HG03196 (cell line): ENCODE measurements around the gene FLT4.

Source experiments
- ATAC-seq: cut with Tn5 transposase; IDR thresholded peaks from one replicate; pipeline ENCODE4 v1.9.1; 2021; ENCODE audit not compliant: unreplicated experiment

The FLT4 gene

DNA sequence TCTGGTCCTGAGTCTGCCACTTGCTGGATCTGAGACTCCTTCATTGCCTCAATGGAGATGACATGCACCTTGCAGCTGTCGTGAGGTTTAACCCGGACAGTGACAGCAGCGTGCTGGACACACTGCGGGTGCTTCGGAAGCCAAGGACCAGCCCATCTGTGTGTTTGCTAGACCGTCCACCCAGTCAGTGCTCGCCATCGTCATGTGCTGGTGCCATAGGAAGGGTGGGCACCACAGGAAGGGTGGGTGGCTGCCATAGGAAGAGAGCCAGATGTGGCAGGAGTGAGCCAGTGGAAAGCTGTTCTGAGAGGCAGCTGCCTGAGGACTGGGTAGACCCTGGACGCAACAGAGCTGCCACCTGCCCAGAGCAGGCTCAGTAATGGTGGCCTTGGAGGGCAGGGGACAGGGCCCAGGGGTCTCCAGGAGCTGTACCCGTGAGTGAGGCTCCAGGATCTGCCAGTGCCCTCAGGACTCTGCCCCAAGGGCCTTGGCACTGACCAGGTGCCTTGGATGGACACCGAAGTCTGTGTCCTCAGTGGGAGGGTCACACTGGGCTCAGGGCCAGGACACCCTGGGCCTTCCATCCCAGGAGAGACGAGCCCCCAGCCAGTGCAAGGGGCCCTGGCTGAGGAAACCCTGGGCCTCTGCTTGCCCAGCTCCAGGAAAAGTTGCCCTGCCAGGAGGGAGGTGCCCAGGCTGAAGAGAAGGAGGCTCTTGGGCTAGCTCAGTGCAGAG lies 21.8 kb downstream of the FLT4 start:
- ATAC-seq = no peak

DNA sequence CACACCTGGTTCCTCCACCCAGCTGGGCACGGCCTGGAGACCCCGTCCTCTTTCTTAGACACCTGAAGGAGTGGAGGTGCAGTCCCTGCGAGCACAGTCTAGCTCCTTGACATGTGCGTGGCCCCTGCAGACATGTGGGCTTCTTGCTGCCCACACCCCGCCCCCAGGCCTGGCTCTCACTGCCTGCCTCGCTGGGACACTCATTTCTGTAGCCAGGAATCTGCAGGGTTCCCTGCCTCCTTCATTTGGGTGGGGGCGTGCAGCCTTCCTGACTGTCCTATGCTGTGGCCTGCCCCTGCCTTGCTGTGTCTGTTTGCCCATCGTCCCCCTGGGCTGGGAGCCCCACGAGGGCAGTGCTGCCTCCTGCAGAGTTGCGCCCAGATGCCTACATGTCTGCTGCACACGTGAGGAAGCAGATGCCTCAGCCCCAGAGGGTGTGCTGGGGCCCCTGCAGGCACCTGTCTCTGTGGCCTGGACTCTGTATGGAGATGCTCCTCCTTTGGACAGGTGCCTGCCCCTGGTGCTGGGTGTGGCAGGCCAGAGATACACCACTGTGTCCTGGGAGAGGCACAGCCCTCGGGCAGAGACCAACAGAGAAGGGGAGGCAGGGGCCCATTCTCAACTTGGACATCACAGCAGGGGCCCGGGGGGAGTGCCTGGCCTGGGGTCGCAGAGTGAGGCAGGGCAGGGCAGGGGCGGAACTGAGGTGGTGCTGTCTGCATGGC lies 22.6 kb downstream of the FLT4 start:
- no peak for ATAC-seq

DNA sequence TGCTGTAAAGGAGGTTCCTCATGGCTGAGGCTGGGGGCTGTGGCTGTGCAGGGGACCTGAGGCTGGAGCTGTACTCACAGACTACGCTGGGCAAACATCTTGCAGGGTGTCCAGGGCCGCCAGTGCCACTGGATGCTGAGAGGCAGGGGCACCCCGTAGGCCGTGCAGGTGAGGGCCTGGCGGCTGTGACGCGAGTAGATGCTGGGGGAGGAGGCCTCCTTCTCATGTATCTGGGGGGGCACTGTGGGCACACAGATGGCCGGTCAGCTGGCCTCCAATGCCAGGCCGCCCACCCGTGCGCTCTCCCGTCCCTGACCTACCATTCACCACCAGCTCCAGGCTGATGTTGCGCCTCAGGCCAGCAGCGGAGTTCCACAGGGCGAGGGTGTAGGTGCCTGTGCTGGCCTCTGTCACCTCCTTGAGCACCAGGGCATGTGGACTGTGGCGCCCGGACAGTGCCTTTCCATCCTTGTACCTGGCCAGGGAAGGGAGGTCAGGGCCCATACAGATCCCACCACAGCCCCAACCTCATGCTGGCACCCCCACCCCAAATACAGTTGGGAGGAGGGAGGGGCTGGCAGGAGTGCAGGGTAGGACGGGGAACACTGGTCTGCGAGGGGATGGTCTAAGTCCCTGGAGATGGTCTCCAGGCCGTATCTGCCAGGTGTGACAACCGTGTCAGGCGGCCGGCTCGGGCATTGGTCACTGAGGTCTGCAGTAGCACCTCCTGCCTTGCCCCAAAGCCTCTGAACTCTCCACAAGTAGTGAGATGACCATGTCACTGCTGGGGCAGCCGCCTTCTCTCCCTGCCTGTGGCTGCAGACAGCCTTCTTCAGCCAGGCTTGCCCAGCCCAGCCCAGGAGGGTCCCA lies 23.4 kb downstream of the FLT4 start:
- no peak for ATAC-seq

DNA sequence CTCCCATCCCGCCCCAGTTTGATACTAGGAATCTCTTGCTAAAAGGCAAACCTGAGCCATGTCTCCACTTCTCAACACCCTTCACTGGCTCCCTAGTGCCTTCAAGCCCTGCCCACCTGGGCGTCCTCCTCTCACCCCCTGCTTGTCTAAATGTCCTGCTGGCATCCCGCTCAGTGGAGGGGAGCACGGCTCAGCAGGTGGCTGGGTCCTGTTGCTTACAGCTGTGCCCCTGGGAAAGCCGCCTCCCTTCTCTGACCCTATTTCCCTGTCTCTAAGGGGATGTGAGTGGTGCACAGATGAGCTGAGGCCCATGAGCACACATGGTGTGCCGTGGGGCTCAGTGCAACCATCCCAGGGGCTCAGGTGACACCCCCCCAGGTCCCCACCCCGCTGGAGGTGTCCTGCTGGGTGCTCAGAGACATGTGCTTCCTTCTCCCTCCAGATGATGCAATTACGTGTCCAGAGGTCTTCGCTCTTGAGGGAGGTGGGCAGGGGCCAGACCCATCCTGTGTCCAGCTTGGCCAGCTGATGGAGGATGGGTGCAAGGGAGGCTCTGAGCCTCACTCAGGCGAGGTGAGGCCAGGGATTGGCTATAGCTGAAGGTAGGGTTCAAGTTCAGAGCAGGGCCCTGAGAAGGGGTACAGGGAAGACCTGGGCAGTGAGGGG lies 24.1 kb downstream of the FLT4 start:
- no peak for ATAC-seq

DNA sequence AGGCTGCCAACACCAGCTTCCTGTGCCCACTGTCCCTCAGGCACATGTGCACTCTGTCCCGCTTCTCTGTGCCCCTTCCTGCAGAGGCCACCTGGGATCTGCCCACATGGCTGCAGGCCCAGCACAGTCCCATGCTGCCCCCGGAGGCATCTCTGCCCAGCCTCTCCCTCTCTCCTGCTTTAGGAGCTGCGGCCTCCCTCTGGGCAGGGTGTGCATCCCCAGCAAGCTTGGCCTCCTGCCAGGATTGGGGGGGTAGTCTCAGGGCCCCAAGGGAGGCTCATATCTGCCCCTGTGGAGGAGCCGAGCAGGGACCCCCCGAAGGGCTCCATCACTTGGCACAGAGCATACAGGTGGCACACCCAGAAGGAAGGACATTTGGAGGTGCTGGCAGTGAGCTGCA lies 24.8 kb downstream of the FLT4 start:
- ATAC-seq = no peak

DNA sequence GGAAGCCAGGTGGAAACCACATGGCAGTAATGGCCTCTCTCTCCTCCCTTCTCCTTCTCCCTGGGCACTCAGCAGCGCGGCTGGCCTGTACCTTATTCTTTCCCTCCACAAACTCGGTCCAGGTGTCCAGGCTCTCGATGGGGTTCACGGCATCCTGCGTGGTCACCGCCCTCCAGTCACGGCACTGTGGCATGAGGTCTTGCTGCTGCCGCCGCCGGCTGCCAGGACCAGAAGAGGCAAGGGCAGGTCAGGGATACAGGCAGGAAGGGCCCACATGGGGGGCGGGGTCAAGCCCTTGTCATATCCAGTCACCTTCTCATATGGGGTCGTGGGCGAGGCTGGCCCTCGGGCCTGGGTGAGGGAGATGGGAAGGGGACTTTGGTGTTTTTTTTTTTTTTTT lies 25.6 kb downstream of the FLT4 start:
- no peak for ATAC-seq

DNA sequence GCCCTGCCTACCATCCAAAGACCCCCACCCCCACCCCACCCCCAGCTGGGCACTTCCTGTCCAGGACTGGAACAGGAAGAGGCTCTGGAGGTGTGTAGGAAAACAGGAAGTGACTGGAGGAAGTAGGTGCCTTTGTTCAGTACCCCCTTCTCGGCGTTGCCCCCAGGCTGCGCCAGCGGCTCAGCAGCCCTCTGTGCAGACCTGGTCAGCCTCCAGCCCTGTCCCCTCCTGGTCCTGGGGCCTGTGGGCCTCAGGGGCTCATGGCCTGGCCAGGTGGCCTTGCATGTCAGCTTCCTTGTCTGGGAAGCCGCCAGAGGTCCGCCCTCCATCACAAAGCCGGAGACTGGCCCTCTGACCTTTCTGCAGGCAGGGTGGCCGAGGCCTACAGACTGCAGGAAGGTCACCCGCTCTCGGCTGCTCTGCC lies 26.0 kb downstream of the FLT4 start:
- no peak for ATAC-seq

DNA sequence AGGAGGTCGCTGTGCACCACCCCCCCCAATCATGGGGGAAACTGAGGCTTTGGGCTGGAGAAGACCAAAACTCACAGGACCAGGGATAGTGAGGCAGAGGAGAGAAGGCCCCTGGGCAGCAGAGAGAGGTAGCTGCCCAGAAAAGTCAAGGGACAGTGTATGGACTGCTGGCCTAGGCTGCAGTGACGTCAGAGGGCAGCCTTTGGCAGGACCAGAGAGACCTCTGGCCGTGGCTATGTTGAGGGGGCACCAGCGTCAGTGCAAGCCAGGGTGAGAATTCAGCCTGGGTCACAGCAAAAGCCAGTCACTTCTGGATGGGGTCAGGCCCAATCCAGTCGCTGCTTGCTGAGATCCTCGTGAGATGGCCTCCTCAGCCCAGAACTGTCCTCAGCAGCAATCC lies 26.5 kb downstream of the FLT4 start:
- ATAC-seq = no peak

DNA sequence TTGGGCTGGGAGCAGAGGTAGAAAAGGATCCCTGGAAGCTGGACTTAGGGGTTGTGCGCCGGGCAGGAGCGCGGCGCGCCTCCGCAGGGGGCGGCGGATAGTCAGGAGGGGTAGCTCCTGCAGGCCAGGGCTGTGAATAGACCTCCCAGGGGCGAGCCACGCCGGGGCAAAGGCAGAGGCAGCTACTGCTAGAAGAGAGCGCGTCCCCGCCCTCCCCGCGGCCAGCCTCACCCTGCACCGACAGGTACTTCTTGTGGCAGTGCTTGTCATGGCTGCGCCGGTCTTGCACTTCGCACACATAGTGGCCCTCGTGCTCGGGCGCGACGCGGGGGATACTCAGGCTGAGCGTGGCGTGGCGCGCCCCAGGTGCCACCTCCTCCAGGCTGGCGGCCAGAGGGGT lies 28.1 kb downstream of the FLT4 start:
- no peak for ATAC-seq

DNA sequence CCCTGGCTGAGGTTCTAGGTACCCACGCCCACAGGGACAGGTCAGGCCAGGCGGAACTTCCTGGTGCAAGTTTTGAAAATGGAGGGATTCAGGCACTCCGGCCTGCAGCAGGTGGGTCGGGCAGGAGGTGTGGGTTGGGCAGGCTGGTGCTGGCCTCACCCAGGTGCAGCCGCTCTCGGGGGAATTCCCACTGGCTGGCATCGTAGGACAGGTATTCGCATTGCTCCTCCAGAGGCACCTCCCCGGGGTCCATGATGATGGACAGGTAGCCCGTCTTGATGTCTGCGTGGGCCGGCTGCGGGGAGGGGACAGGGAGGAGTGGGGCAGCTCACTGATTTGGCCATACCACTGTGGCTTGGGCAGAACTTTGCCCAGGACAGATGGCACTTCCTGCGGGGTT lies 29.4 kb downstream of the FLT4 start:
- ATAC-seq = no peak

DNA sequence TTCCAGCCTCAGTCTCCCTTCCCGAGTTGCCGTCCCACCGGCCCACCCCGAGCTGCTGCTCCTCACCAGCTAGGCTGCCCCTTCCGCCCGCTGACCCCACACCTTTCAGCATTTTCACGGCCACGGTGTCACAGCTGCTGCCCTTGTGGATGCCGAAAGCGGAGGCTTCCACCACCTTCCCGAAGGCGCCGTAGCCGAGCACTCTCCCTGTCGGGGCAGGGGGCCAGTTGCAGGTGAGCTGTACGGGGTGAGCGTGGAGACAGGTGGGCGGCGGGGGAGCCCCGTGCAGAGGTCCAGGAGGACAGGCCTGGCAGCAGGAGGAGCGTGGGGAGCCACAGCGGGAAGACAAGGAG lies 29.9 kb downstream of the FLT4 start:
- no peak for ATAC-seq

DNA sequence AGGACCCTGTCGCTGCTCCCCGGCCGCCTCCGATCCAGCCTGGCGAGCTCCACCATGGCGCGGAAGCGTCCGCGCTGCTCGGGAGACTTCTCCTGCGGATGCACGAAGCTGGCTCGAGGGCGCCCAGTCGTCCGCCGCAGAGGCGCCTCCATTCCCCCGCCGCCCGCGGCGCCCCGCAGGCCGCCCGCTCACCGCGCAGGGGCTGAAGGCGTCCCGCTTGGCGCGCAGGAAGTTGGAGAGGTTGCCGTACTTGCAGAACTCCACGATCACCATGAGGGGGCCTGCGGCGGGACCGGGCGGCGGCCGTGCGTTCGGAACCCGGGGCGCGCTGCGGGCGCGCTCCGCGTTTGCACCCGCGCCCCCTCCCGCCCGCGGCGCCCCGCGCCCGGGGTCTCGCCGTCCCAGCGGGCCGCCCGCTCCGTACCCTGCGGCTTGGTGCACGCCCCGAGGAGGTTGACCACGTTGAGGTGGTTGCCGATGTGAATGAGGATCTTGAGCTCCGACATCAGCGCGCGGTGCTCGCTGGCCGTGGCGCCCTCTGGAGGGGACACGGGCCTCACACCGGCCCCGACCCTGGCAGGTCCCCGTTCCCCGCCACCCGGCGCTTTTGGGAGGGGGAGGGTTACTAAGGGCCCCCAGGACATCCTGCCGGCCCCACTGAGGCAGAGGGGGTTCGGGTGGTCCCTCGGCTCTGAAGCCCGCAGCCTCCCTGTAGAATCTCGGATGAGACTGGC lies 30.4 kb downstream of the FLT4 start:
- ATAC-seq = no peak

DNA sequence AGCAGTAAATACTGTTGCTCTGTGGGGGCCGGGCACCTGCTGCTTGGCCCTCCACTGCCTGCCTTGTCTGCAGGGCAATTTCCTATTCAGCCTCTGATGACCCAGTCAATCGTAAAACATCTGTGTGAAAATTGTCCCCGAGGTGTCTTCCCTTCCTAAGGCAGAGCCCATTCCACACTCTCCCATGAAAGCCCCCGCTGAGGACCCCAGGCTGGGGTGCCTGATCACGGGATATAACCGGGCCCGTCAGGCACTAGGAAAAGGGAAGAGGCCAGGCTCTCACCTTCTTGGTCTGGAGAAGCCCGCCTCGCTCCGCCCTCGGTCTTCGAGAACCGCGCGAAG lies 30.9 kb downstream of the FLT4 start:
- ATAC-seq = no peak

DNA sequence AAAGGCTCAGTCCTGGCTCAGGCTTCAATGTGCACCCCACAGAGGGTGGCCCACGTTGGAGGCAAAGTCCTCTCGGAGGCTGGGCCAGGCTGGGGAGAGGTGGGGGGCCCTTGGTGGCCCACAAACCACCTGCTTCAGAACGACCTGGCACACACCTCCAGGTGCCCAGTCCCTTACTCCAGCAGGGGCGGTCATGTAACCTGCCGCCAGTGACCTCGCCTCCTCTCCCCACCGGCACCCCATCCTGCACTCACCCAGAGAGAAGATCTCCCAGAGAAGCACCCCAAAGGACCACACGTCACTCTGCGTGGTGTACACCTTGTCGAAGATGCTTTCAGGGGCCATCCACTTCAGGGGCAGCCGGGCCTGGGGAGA lies 35.6 kb downstream of the FLT4 start:
- no peak for ATAC-seq

DNA sequence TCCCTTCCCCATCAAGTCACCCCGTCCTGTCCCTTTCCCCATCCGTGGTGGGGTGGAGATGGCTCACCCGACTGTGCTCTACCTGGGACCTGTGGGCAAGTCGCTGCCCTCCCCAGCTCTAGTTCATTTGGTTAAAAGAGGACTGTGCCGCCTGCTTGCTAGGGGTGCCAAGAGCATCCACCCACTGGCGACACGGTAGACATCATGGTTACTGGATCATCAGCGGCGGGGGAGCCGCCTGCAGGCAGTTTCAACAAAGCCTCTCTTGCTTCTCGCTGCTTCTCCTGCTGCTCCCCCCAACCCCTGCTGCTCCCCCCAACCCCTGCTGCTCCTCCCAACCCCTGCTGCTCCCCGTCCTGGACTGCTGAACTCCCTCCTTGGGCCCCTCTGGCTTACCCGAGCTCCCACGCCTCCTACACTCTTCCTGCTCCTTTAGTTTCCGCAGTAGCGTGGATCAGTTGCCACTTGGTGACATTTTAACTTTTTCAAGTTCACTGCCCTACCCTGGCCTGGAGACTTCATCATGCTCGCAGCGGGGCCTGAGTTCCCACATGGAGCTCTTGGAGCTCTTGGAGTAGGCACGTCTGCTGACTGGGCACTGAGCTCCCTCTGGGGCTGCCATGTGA lies 36.1 kb downstream of the FLT4 start:
- ATAC-seq = no peak

DNA sequence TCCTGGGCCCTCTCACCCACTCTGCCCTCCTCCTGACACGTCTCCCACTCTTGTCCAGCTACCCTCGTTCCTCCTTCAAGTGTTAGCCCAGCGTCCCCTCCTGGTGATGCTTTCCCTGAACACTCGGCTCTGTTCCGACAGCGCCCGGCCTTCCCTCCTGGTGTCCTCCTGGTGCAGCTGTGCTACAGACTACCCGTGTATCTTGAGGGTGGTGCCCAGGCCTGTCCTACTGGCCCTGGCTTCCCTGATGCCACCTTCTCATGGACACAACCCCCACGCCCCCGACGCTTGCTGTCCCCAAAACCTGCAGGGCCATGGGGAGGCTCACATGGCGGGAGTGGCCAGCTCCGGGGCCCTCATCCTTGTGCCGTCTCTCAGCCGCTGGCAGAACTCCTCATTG lies 36.7 kb downstream of the FLT4 start:
- no peak for ATAC-seq

DNA sequence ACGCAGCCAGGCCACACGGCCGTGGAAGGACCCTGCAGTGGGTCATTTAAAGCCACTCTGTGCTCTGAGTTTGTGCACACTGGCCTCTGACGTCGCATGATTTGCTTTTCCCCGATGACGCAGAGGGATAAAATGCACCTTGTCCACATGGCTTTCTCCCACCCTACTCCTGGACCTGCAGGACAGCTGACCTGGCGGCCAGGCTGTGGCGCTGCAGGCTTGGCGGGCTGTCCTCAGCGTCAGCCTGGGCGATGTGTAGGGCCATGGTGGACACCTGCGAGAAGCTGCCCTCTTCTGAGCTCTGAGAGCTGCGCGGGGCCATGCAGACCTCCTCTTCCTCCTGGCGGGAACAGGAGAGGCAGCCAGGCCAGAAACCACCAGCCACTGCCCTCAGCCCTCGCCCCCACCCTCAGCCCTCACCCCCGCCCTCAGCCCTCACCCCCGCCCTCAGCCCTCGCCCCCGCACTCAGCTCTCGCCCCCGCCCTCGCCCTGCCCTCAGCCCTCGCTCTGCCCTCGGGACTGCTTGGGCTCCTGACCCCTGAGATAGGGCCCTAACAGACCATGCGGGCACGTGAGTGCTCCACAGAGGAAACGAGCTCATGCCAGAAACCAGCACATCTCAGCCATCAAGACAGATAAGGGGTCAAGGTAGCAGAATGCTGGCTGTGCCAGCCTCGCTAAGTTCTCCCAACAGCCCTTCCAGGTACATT lies 38.1 kb downstream of the FLT4 start:
- no peak for ATAC-seq

DNA sequence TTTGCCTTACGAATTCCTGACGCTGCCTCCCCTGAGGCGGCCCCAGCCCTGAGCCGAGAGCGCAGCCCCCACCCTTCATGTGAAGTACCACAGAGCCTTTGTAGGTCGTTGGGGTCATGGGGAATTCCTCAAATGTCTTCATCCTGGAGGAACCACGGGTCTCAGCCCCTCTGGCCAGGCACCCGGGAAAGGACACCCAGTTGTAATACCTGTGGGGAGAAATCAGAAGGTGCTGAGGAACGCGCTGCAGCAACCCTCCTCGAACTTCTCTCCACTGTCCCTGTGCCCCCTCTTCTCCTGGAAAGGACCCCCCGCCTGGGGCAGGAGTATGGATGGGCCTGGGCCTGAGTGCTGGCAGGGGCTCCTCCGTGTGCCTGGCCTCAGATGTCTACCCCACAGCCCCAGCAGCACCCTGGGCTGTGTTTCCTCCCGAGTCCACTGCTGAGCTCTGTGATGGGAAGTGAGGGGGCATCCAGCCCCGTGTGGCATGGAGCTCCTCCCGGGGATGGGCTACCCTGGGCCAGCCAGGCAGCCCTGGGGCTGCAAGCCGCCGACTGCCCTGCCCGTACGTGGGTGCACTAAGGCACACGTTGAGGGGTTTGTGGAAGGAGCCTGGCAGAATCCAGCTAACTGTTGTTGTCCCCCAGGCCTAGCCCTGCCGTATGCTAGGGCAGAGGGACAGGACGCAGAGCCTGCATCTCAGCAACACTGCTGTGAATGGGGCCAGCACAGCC lies 39.4 kb downstream of the FLT4 start:
- no peak for ATAC-seq

DNA sequence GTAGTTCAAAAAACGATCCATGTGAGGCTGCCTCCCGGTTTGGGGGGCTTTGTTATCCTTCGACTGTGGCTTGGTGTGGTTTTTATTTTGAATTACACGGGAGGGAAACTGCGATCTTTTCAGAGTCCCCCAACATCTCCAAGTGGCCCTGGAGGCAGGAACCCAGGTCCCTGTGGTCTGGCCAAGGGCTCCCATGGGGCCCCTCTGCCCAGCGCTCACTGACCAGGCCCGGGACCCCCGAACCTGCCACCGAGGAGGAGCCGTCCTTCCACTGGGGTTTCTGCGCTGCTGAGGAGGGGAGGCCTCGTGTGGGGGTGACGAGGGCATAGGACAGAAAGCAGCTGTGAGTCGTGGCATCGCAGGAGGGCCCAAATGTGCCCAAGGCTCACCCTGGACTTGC lies 40.0 kb downstream of the FLT4 start:
- no peak for ATAC-seq
